Lung (tissue), 12 donors: ENCODE results near the gene SH3RF2. TPM values are rescaled to one million over a fixed set of nuclear protein-coding genes. Genes with fewer than 3 reads are reported as not detected.
"Not testable (repeated sequence)": the region's sequence is repeated elsewhere in the genome, so short reads cannot be mapped to it uniquely, and the experiment has no call there.

Experiments used
- ATAC-seq: fragments of 200-7000 bp; cut with Tn5 transposase; one replicate; pipeline ENCODE4 v1.9.1; 2020; ENCODE audit warnings: moderate number of reproducible peaks; ENCODE audit not compliant: insufficient read depth, low FRiP score
- DNase-seq, 3 donors: peaks; one replicate each; pipeline ENCODE4 v3.0.0-alpha.2; 2013 to 2017
- H3K27ac ChIP-seq, 2 donors: one replicate each; pipeline ENCODE4 v1.5.1; 2013; ENCODE audit warnings: mild to moderate bottlenecking in 2 of 2, moderate library complexity in 2 of 2, control low read depth in 1 of 2, inconsistent platforms in 1 of 2, low read depth in 1 of 2, low read length in 1 of 2
- H3K27me3 ChIP-seq, 3 donors: one replicate each; pipeline ENCODE4 v1.5.1; 2013; ENCODE audit warnings: low read length in 2 of 3; ENCODE audit not compliant: control insufficient read depth in 3 of 3, insufficient read depth in 3 of 3
- H3K36me3 ChIP-seq, 4 donors: one replicate each; pipeline ENCODE4 v1.5.1; 2013; ENCODE audit warnings: low read length in 4 of 4, mild to moderate bottlenecking in 1 of 4, moderate library complexity in 1 of 4; ENCODE audit not compliant: control insufficient read depth in 4 of 4, insufficient read depth in 4 of 4
- H3K4me1 ChIP-seq, 5 donors: one replicate each; pipeline ENCODE4 v1.5.1; 2013; ENCODE audit warnings: low read length in 5 of 5, mild to moderate bottlenecking in 2 of 5, moderate library complexity in 1 of 5; ENCODE audit not compliant: control insufficient read depth in 5 of 5, insufficient read depth in 5 of 5
- H3K4me3 ChIP-seq: one replicate; pipeline ENCODE4 v1.5.1; 2013; ENCODE audit warnings: mild to moderate bottlenecking, control low read depth, moderate library complexity
- H3K9ac ChIP-seq, 2 donors: one replicate each; pipeline ENCODE4 v1.5.1; 2013; ENCODE audit warnings: low read length in 2 of 2, control low read depth in 1 of 2; ENCODE audit not compliant: insufficient read depth in 1 of 2
- H3K9me3 ChIP-seq, 4 donors: one replicate each; pipeline ENCODE4 v1.5.1; 2013; ENCODE audit warnings: low read length in 3 of 4, mild to moderate bottlenecking in 1 of 4, moderate library complexity in 1 of 4; ENCODE audit not compliant: control insufficient read depth in 4 of 4, insufficient read depth in 3 of 4
- CTCF ChIP-seq: IDR thresholded peaks from 2 replicates; pipeline ENCODE4 v1.5.1; 2012; ENCODE audit warnings: mild to moderate bottlenecking; ENCODE audit errors: control extremely low read depth, extremely low read depth
- WGBS, 2 donors: extraction: QIAGEN DNeasy Blood & Tissue Kit; methylation state at CpG; one replicate each; pipeline ENCODE4 v1.1.7; 2013; 5-methylcytosine and 5-hydroxymethylcytosine counted together
- polyA plus RNA-seq, 2 donors: library from polyadenylated mRNA; stranded (reverse); fragments of 200-250 nt; gene quantifications; one replicate each; pipeline ENCODE4 v1.2.1, GENCODE V29; 2013
- total RNA-seq, 2 donors: library from RNA; depleted of rRNA in 1 of 2; stranded (reverse); fragments of >200 nt in 1 of 2; gene quantifications; one replicate each; pipeline ENCODE4 v1.2.1, GENCODE V29; 2014 to 2021
- donor health status: control.
- donor health status: control.
- donor health status: Bipolar disorder and iron deficiency.
- donor health status: healthy.
- donor health status: DM: yes; HTN: yes; CAD: no.

Gene SH3RF2
- total and polyA plus RNA-seq, 4 donors = 1.3 to 14.3 (median 5.0) TPM

GRCh38 chr5:146006470-146007190 lies 70.3 kb downstream of the SH3RF2 start:
- Histone ChIP-seq H3K36me3 (no peaks in the 10 kb centered on the region), H3K4me1 (no peaks in the 10 kb centered on the region), H3K27me3 (peaks cover 0 to 2% (median 0%) of the 10 kb centered on the region in 3 donors), H3K9me3 (no peaks in the 10 kb centered on the region), H3K27ac (no peak overlapping the region), H3K9ac (no peak overlapping the region), H3K4me3 (no peak overlapping the region)
- no peak for TF ChIP-seq CTCF
- no peak for DNase-seq
- WGBS, 2 donors = 79 to 83% methylated on average over 6 of the region's 6 CpGs
- ATAC-seq = peak; percentile 75

- ATAC-seq = no peak
- no peak for DNase-seq
- H3K9ac ChIP-seq = no peak overlapping the region
- no peaks in the 10 kb centered on the region for H3K9me3 ChIP-seq
- H3K27me3 ChIP-seq = peaks cover 0 to 2% (median 0%) of the 10 kb centered on the region in 3 donors
- no peak for TF ChIP-seq CTCF
- WGBS, 2 donors = 68 to 75% methylated on average over 3 of the region's 3 CpGs
- no peaks in the 10 kb centered on the region for H3K36me3 ChIP-seq
- no peaks in the 10 kb centered on the region for H3K4me1 ChIP-seq
- no peak overlapping the region for H3K4me3 ChIP-seq
- no peak overlapping the region for H3K27ac ChIP-seq
Observed at GRCh38 chr5:146007270-146007669, 70.9 kb downstream of the SH3RF2 start.

GRCh38 chr5:146007989-146008388 lies 71.6 kb downstream of the SH3RF2 start:
- 72 to 78% methylated on average over 4 of the region's 4 CpGs for WGBS, 2 donors
- H3K4me3 ChIP-seq = no peak overlapping the region
- no peaks in the 10 kb centered on the region for H3K36me3 ChIP-seq
- peaks cover 0 to 2% (median 0%) of the 10 kb centered on the region in 3 donors for H3K27me3 ChIP-seq
- H3K9ac ChIP-seq = no peak overlapping the region
- no peaks in the 10 kb centered on the region for H3K9me3 ChIP-seq
- H3K27ac ChIP-seq = no peak overlapping the region
- no peak for DNase-seq
- ATAC-seq = no peak
- no peaks in the 10 kb centered on the region for H3K4me1 ChIP-seq
- TF ChIP-seq CTCF = no peak

GRCh38 chr5:146009020-146009419 lies 72.6 kb downstream of the SH3RF2 start:
- H3K4me1 ChIP-seq = no peaks in the 10 kb centered on the region
- no peak for TF ChIP-seq CTCF
- H3K27ac ChIP-seq = no peak overlapping the region
- ATAC-seq = no peak
- WGBS, 2 donors = 77 to 85% methylated on average over 1 of the region's 1 CpG
- peaks cover 0 to 2% (median 2%) of the 10 kb centered on the region in 3 donors for H3K27me3 ChIP-seq
- no peaks in the 10 kb centered on the region for H3K9me3 ChIP-seq
- H3K4me3 ChIP-seq = no peak overlapping the region
- no peak overlapping the region for H3K9ac ChIP-seq
- no peak for DNase-seq
- no peaks in the 10 kb centered on the region for H3K36me3 ChIP-seq

GRCh38 chr5:146010447-146010846 lies 74.1 kb downstream of the SH3RF2 start:
- H3K36me3 ChIP-seq, DNase-seq, H3K9me3 ChIP-seq, H3K9ac ChIP-seq, H3K27me3 ChIP-seq, H3K27ac ChIP-seq, H3K4me3 ChIP-seq, H3K4me1 ChIP-seq, ATAC-seq: not testable (repeated sequence)
- 83 to 89% methylated on average over 5 of the region's 5 CpGs for WGBS, 2 donors
